Neuronal stem cell (in vitro differentiated cells): ENCODE results near the gene PPM1J.

Experiments used
- DNase-seq: peaks from one replicate; pipeline ENCODE4 v3.0.0-alpha.2; 2013; ENCODE audit warnings: low spot score
- H2AFZ ChIP-seq: one replicate; pipeline ENCODE4 v1.6.1; 2013; ENCODE audit warnings: mild to moderate bottlenecking, low read length, inconsistent platforms
- H2AK5ac ChIP-seq: 2 replicates; pipeline ENCODE4 v1.6.1; 2013; ENCODE audit warnings: low read depth, mild to moderate bottlenecking, inconsistent platforms, low read length, moderate library complexity, mixed read lengths
- H2BK120ac ChIP-seq: 2 replicates; pipeline ENCODE4 v1.6.1; 2013; ENCODE audit warnings: low read depth, mild to moderate bottlenecking, inconsistent platforms, low read length, moderate library complexity, mixed read lengths
- H2BK12ac ChIP-seq: one replicate; pipeline ENCODE4 v1.6.1; 2013; ENCODE audit warnings: low read length, inconsistent platforms
- H2BK15ac ChIP-seq: 2 replicates; pipeline ENCODE4 v1.6.1; 2013; ENCODE audit warnings: mild to moderate bottlenecking, low read length, inconsistent platforms, mixed read lengths
- H2BK5ac ChIP-seq: one replicate; pipeline ENCODE4 v1.6.1; 2013; ENCODE audit warnings: inconsistent platforms, mild to moderate bottlenecking, low read length, moderate library complexity
- H3K14ac ChIP-seq: one replicate; pipeline ENCODE4 v1.6.1; 2013; ENCODE audit warnings: low read length, inconsistent platforms
- H3K18ac ChIP-seq: 2 replicates; pipeline ENCODE4 v1.6.1; 2013; ENCODE audit warnings: low read length, inconsistent platforms
- H3K23ac ChIP-seq: 2 replicates; pipeline ENCODE4 v1.6.1; 2013; ENCODE audit warnings: low read depth, mild to moderate bottlenecking, mixed read lengths, low read length, inconsistent platforms; ENCODE audit not compliant: poor library complexity
- H3K27ac ChIP-seq: replicated peaks from 3 replicates; pipeline ENCODE4 v1.5.1; 2013; ENCODE audit warnings: low read length, inconsistent platforms
- H3K27me3 ChIP-seq, 3 experiments: 2 replicates each; pipeline ENCODE4 v1.6.1; 2013; ENCODE audit warnings: low read length in 3 of 3, mild to moderate bottlenecking in 2 of 3, inconsistent platforms in 1 of 3, low read depth in 1 of 3, mixed read lengths in 1 of 3, moderate library complexity in 1 of 3; ENCODE audit not compliant: control insufficient read depth in 3 of 3, insufficient read depth in 3 of 3
- H3K36me3 ChIP-seq, 2 donors: replicated peaks in 1 of 2; 2 replicates each; pipeline ENCODE4 v1.6.1; 2013; ENCODE audit warnings: low read length in 2 of 2; ENCODE audit not compliant: control insufficient read depth in 2 of 2, insufficient read depth in 2 of 2
- H3K4ac ChIP-seq: 2 replicates; pipeline ENCODE4 v1.6.1; 2013; ENCODE audit warnings: inconsistent platforms, mild to moderate bottlenecking, low read length, moderate library complexity
- H3K4me1 ChIP-seq, 2 donors: 1 replicate in 1 of 2; 2 replicates in 1 of 2; pipeline ENCODE4 v1.6.1; 2013; ENCODE audit warnings: low read length in 2 of 2, low read depth in 1 of 2; ENCODE audit not compliant: control insufficient read depth in 2 of 2, insufficient read depth in 1 of 2
- H3K4me2 ChIP-seq: one replicate; pipeline ENCODE4 v1.6.1; 2013; ENCODE audit warnings: mild to moderate bottlenecking, low read length, inconsistent platforms; ENCODE audit not compliant: insufficient read depth, poor library complexity, severe bottlenecking
- H3K4me3 ChIP-seq, 2 donors: 2 replicates each; pipeline ENCODE4 v1.5.1; 2013; ENCODE audit warnings: low read length in 2 of 2, mild to moderate bottlenecking in 2 of 2, inconsistent platforms in 1 of 2, moderate library complexity in 1 of 2
- H3K79me1 ChIP-seq: one replicate; pipeline ENCODE4 v1.6.1; 2013; ENCODE audit warnings: low read depth, mild to moderate bottlenecking, inconsistent platforms, low read length, moderate library complexity
- H3K9ac ChIP-seq: one replicate; pipeline ENCODE4 v1.6.1; 2013; ENCODE audit warnings: mild to moderate bottlenecking, low read depth, low read length, inconsistent platforms; ENCODE audit not compliant: poor library complexity
- H3K9me3 ChIP-seq, 2 donors: replicated peaks in 1 of 2; 2 replicates each; pipeline versions ENCODE3 to v1.6.1; 2013; ENCODE audit warnings: low read length in 2 of 2, mild to moderate bottlenecking in 2 of 2, inconsistent platforms in 1 of 2, low read depth in 1 of 2, mixed read lengths in 1 of 2, moderate library complexity in 1 of 2; ENCODE audit not compliant: control insufficient read depth in 2 of 2, insufficient read depth in 1 of 2
- H4K8ac ChIP-seq: one replicate; pipeline ENCODE4 v1.6.1; 2013; ENCODE audit warnings: low read depth, mild to moderate bottlenecking, inconsistent platforms, low read length, moderate library complexity
- H4K91ac ChIP-seq: one replicate; pipeline ENCODE4 v1.6.1; 2013; ENCODE audit warnings: low read length, low read depth, mild to moderate bottlenecking, inconsistent platforms; ENCODE audit not compliant: poor library complexity
- WGBS, 2 donors: extraction: QIAGEN DNeasy Blood & Tissue Kit; methylation state at CpG; one replicate each; pipeline ENCODE4 v1.1.7; 2013; ENCODE audit warnings: missing lambda C conversion rate in 2 of 2, mixed read lengths in 1 of 2; ENCODE audit not compliant: insufficient read length in 2 of 2, insufficient replicate concordance in 1 of 2; ENCODE audit errors: extremely low coverage in 2 of 2; 5-methylcytosine and 5-hydroxymethylcytosine counted together

PPM1J gene

GRCh38 chr1:112688781-112689193 is 26.3 kb downstream of the PPM1J start:
- Histone ChIP-seq H3K27ac (no peak overlapping the region), H3K27me3 (no peaks in the 10 kb centered on the region), H3K79me1 (peaks cover 3% of the 10 kb centered on the region), H2BK12ac (no peak overlapping the region), H3K36me3 (peaks cover 24 to 66% of the 10 kb centered on the region in 2 donors), H3K23ac (no peak overlapping the region), H3K9me3 (no peaks in the 10 kb centered on the region), H2BK120ac (no peak overlapping the region), H3K9ac (no peak overlapping the region), H2BK15ac (no peak overlapping the region), H3K14ac (no peak overlapping the region), H3K18ac (no peak overlapping the region), H2BK5ac (no peak overlapping the region), H4K8ac (no peak overlapping the region), H3K4me3 (no peak overlapping the region), H3K4ac (no peak overlapping the region), H3K4me1 (no peaks in the 10 kb centered on the region), H4K91ac (no peak overlapping the region), H2AK5ac (no peak overlapping the region), H2AFZ (no peak overlapping the region), H3K4me2 (no peak overlapping the region)
- DNase-seq: no peak
- no CpG with 5 or more reads among the region's 13 CpGs for WGBS, 2 donors

- Histone ChIP-seq H2BK120ac (no peak overlapping the region), H3K4me2 (no peak overlapping the region), H4K8ac (no peak overlapping the region), H3K4me3 (no peak overlapping the region), H2BK5ac (no peak overlapping the region), H2BK12ac (no peak overlapping the region), H3K9me3 (no peaks in the 10 kb centered on the region), H3K18ac (no peak overlapping the region), H4K91ac (no peak overlapping the region), H3K36me3 (peaks cover 20 to 65% of the 10 kb centered on the region in 2 donors), H2AK5ac (no peak overlapping the region), H3K23ac (no peak overlapping the region), H2BK15ac (no peak overlapping the region), H3K27ac (no peak overlapping the region), H2AFZ (no peak overlapping the region), H3K27me3 (no peaks in the 10 kb centered on the region), H3K14ac (no peak overlapping the region), H3K9ac (no peak overlapping the region), H3K4me1 (no peaks in the 10 kb centered on the region), H3K4ac (no peak overlapping the region), H3K79me1 (peaks cover 3% of the 10 kb centered on the region)
- no peak for DNase-seq
- whole genome bisulfite sequencing, 2 donors: no CpG with 5 or more reads among the region's 13 CpGs
These were observed 27.2 kb downstream of the PPM1J start for GRCh38 chr1:112687785-112688496.

DNA sequence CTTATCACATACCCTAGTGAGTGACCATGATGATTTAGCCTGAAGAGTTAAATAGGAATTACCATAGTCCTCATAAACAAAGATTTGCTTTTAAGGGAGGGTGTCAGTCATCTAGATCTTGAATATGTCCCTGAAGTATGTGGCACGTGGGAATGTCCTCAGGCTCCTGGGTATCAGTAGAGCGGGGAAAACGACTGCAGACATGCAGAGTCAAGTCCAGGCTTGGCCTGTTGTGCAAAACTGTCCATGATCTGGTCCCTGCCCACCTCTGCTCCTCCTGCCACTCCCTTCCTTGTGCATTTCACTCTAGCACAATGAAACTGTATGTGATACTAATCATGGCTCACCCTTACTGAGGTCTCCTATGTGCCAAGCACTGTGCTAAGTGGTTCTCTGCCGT is 27.8 kb downstream of the PPM1J start:
- no peak overlapping the region for H3K23ac ChIP-seq
- H2AFZ ChIP-seq: no peak overlapping the region
- no peaks in the 10 kb centered on the region for H3K9me3 ChIP-seq
- H4K8ac ChIP-seq: no peak overlapping the region
- peaks cover 3% of the 10 kb centered on the region for H3K79me1 ChIP-seq
- H4K91ac ChIP-seq: no peak overlapping the region
- no peak overlapping the region for H3K18ac ChIP-seq
- no peak overlapping the region for H3K14ac ChIP-seq
- no peak overlapping the region for H2BK12ac ChIP-seq
- no peak overlapping the region for H2BK5ac ChIP-seq
- H3K4me2 ChIP-seq: no peak overlapping the region
- no peaks in the 10 kb centered on the region for H3K4me1 ChIP-seq
- no peak overlapping the region for H3K4ac ChIP-seq
- no peak overlapping the region for H2BK15ac ChIP-seq
- H3K9ac ChIP-seq: peak overlapping the region; percentile 22
- no peak for DNase-seq
- H3K36me3 ChIP-seq: peaks cover 14 to 61% of the 10 kb centered on the region in 2 donors
- H3K27ac ChIP-seq: no peak overlapping the region
- H2BK120ac ChIP-seq: no peak overlapping the region
- no peak overlapping the region for H2AK5ac ChIP-seq
- no peaks in the 10 kb centered on the region for H3K27me3 ChIP-seq
- no peak overlapping the region for H3K4me3 ChIP-seq
- no CpG with 5 or more reads among the region's 4 CpGs for WGBS, 2 donors

DNA sequence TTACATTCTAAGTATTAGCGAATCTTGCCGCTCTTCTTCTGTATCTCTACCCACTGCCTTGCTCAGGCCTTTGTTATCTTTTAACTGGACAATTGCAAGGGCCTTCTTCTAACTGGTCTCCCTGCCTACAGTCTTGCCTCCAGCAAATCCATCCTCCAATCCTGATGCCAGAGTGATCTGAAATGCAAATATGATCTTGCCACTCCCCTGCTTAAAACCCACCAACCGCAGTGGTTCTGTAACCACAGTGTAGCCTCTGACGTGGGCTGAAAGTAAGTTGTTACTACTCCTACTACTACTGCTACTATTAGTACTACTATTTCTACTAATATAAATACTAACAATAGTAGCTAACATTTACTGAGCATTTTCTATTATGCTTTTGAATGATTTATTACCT is 28.3 kb downstream of the PPM1J start:
- H3K4me3 ChIP-seq: no peak overlapping the region

More for the DNA sequence above, 28.3 kb downstream of the PPM1J start:
- no peak overlapping the region for H3K14ac ChIP-seq
- no peak overlapping the region for H3K4me2 ChIP-seq
- H2AK5ac ChIP-seq: no peak overlapping the region
- H3K4ac ChIP-seq: no peak overlapping the region
- no peak overlapping the region for H2BK15ac ChIP-seq
- no CpG with 5 or more reads among the region's 4 CpGs for WGBS, 2 donors
- no peaks in the 10 kb centered on the region for H3K4me1 ChIP-seq
- H2BK5ac ChIP-seq: no peak overlapping the region
- H2BK120ac ChIP-seq: no peak overlapping the region
- no peak overlapping the region for H4K8ac ChIP-seq
- H3K27ac ChIP-seq: no peak overlapping the region
- peaks cover 3% of the 10 kb centered on the region for H3K79me1 ChIP-seq
- no peak overlapping the region for H4K91ac ChIP-seq
- no peak overlapping the region for H2AFZ ChIP-seq
- no peak overlapping the region for H3K23ac ChIP-seq
- no peak for DNase-seq
- H3K27me3 ChIP-seq: no peaks in the 10 kb centered on the region
- H3K9ac ChIP-seq: no peak overlapping the region
- H2BK12ac ChIP-seq: no peak overlapping the region
- no peaks in the 10 kb centered on the region for H3K9me3 ChIP-seq
- H3K36me3 ChIP-seq: peaks cover 12 to 59% of the 10 kb centered on the region in 2 donors
- no peak overlapping the region for H3K18ac ChIP-seq
